ENCODE results near the gene DGLUCY.
"Not testable (repeated sequence)": the region's sequence is repeated elsewhere in the genome, so short reads cannot be mapped to it uniquely, and the experiment has no call there.

DGLUCY gene

DNA sequence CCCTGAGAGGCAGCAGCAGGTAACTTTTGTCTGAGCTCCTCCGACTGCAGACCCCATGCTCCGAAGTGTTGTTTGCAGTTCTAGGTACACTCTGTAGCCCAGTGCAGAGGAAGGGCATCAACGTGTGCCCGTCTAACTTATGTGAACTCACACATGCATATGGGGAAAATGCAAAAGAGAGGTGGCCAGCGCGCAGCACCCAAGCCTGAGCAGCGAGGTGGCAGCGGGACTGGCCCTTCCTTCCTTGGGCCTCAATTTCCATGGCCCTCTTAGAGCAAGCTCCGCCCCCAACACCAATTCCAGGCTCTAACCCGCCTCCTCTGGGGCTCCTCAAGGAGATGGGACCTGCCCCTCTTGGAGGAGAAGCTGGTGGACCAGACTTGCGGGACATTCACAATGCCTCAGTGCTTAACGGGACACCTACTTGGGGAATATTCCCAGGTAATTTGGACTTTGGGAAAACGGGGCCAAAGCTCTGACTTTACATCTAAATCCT, 102.9 kb downstream of the DGLUCY start:
- DNase-seq = no peak

DNA sequence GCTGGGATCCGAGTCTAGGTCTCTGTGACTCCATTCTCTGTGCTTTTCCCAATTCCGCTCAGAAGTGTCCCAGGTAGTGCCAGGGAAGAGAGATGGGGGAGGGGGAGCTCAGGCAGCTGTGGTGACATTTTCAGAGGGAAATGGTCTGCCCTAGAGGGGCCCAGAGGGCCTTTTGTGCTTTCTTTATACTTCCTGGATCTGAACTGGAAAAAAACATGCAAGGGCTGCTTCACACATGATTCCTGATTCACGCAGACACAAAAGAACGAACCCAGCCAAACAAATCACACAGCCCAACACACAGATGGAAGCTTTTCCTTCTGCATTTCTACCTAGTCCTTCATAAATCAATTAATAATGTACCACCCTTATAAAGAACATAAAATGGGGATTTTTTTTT, 104.1 kb downstream of the DGLUCY start:
- no peak for DNase-seq

DNA sequence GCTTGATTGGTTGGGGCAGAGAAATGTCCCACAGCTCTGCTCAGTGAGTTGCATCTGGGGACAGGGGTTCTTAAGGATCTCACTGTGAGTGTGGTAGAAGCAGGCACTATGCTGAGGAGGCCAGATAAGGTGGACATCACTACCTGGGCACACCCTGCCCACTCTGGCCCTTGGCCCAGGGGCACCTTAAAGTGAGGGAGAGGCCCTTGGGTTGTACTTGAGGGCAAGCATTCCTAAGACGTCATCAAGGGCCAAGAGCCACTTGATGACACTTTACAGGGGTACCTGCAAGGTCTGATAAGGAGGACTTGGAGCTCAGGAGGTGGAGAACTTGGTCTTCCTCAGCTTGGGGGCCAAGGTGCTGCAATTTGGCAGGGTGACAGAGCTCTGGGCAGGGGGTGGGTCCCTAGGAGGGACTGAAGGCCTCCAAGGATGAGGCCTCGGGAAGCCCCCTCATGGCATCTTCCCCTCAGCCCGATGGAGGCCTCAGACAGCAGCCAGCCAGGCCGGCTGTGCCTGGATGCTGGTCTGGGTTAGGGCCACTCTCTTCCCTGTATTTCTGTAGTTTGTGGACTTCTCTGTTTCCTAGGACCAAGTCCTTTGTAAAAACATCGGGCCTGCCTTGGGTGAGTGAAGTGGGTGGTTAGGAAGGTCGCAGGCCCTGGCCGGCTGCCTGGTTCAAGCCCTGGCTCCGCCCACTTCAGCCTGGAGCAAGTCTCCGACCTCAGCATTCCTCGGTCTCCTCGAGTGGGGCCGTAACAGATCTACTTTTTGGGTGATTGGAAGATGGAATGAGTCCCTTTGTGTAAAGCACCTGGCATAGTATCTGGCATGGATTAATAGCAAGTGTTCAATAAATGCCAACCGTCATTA, 105.9 kb downstream of the DGLUCY start:
- no peak for DNase-seq

DNA sequence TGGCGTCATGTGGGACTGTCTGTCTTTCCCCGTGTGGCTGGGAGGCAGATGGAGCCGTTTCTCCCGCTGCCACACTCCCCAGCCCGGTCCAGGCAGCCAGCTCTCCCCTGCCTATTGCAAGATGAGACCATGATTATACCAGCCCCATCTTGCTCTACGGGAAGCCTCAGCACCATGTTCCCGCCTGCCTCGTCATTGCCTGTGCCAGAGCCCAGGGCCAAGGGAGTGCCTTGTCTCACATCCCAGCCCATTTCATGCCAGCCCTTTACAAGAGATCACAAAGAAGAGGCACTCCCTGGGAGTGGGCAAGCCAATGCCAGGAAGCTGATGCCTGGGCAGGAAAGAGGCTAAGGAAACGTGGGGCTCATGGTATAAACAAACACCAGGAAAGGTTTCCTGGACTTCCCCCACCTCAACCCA, 106.7 kb downstream of the DGLUCY start:
- peak; percentile 93 for DNase-seq

DNA sequence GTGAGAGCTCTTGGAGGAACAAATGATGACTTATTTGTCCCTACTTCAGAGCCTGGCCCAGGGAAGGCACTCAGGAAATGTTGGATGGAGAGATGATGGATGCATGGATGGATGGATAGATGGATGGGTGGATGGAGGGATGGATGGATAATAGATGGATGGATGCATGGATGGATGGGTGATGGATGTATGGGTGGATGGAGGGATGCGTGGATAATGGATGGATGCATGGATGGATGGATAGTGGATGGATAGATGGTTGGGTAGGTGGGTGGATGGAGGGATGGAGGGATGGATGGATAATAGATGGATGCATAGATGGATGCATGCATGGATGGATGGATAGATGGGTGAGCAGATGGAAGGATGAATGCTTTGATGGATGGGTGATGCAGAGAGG, 107.4 kb downstream of the DGLUCY start:
- DNase-seq = no peak

DNA sequence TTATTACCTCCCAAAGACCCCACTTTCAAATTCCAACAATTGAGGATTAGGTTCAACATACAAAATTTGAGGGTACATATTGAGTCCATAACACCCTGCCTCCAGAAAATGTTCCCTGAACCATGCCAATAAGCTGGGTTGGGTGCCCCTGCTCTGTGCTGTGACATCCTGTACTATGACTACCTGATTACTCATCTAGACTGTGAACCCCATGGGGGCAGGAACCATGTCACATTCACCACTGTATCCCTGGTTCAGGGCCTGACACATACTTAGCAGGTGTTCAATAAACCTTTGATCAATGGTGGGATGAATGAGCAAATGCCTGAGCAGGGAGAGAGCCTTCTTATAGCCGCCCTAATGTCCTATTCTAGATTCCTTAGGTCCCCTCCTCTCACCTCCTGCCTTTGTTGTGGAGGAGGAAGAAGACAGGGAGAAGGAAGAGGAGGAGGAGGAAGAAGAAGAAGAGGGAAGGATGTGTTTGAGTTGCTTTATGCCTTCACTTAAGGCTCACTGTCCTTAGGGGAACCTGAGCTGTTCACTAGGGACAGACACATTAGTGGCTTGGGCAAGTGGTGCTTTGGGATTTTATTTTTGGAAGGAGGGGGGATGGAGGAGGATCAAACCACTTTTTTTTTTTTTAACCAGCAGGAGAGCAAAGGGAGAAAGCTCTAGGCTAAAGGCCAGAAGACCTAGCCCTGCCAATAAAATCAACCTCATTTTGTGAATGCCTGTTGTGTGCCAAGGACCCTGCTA, 109.3 kb downstream of the DGLUCY start:
- DNase-seq = no peak

DNA sequence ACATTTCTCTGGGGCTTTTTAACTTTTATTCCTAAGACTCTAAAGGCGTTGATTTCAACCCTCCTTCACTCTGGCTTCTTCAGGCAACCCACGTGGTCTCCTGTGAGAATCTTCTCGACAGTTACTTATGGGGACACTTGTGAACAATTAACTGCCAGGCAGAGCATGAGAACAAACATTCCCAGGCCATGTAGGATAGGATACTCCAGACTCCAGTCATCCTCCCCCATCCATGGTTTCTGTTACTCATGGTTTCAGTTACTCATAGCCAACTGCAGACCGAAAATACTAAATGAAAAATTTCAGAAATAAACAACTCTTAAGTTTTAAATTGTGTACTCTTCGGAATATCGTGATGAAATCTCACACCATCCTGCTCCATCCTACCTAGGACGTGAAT, 111.2 kb downstream of the DGLUCY start:
- no peak for DNase-seq

DNA sequence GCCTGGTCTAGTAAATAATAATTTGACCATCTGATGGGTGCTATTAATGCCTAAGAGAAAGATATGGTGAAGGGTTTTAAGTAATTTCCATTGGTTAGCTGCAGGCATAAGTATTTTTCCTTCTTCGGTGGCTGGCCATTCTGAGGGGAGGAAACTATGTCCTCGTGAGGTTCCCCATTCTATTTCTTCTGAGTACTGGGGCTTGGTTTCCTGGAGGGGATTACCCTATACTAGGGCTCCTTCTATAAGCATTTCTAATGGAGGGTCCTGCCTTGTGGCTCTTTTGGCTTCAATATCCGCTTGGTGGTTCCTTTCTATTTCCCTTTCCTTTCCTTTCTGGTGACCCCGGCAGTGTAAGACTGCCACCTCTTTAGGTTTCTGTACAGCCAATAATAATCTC, 112.5 kb downstream of the DGLUCY start:
- not testable (repeated sequence) for DNase-seq

DNA sequence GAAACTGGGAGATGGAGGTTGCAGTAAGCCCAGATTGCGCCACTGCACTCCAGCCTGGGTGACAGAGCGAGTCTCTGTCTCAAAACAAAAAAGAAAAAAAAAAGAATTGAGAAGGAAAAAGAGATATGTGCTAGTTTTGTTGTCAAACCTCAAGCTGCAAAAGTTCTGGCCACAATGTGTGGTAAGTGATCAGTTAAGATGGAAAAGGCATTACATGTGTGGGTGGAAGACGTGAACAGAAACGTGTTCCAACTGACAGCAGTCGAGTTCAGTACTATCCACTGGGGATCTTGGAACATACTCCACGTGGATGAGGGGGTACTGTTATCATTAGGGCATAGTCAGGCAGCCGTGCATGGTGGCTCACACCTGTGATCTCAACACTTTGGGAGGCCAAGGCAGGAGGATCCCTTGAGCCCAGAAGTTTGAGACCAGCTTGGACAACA, 113.3 kb downstream of the DGLUCY start:
- no peak for DNase-seq

DNA sequence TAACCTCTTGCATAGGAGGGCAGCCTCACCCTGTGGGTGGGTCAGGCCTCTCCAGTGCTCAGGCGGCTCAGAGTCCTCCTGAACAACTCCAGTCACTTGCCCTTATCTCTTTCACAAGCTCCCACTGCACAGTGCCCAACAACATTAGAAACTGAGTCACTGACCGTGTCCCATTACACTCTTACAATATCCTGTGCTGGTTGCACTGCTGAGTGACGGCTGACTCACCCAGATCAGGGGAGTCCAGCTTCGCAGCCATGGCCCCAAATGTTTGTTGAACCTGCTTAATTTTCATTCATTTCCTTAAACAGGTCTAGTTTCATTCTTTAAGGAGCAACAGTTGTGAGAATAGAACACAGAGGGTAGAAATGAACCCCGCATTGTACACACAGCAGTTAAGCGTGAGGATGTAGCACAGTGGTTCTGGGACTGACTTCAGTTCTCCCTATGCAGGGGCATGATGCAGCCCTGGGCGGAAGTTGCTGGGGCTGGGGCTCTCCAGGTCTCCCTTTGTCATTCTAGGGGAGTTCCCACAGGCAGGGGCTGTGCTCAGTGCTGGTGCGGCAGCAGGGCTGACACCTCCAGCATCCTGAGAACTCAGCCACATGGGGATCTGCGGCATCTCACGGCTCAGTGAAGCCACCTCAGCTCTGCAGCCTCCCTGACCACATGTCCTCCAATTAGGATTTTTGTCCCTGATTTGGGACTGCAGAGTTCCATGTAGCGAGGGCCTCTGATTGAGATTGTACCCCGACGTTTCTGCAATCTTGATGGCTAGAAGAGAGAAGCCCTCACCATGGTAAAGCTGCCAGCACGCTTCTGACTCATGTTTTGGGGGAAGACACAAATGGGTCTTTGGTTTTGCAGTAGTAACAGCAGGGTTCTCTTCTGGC, 114.5 kb downstream of the DGLUCY start:
- DNase-seq = no peak

DNA sequence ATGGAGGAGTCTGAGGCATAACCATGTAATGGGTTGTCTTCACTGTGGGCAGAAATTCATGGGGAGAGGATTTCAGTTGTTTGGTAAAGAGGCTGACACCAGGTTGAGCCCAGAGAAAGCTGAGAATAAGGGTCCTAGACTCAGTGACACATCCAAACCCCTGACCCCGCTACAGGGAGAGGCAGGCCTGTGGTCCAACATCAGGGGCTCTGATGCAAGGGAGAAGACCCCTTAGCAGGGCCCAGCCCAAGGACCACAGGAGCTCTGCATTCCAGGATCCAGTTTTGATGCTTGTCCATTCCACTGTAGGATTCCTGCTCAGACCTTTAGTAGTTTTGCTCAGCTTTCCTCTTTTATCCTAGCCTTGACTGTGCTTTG, 115.1 kb downstream of the DGLUCY start:
- no peak for DNase-seq

DNA sequence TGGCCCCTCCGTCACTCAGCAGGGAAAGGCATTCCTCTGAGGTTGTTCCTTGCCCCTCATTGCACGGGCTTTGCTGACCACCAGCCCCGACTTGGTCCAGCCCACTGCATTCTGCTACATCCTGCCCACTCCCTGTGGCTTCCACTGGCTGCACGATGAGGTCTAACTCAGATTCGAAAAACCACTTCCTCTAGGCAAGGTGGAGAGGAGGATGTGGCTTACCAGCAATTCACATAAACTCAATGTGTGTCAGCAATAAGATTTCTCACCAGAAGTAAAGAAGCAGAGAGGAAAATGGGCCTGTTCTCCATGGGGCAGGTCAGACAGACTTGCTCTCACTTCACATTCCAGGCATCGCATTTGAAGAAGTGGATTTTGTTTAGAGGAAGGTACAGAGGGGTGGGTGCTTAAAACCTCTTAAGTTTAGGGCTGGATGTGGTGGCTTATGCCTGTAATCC, 115.9 kb downstream of the DGLUCY start:
- no peak for DNase-seq

DNA sequence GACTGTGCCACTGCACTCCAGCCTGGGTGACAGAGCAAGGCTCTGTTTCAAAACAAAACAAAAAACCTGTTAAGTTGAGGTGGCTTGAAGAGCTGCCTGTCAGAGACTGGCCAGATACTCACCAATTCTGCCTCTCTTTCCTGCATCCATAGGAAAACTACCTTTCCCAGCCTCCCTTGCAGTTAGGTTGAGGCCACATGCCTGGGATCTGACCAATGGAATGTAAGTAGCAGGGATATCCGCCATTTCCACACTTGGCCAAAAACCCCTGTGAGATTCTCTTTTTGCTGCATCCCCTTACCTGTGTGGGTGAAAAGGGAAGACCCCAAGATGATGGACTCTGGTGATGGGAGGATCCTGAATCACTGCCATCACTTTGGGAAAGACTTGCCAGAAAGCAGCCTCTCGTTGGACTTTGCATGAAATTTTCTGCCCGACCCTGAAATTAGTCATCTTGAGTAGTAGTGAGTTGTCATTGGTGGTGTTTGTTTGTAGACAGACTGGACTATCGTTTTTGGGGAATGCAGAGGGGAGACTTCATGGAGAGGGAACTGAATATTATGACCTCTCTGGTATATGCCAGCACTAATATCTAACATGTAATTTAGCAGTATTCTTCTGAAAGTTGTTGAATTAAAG, 116.6 kb downstream of the DGLUCY start:
- DNase-seq = peak; percentile 44

DNA sequence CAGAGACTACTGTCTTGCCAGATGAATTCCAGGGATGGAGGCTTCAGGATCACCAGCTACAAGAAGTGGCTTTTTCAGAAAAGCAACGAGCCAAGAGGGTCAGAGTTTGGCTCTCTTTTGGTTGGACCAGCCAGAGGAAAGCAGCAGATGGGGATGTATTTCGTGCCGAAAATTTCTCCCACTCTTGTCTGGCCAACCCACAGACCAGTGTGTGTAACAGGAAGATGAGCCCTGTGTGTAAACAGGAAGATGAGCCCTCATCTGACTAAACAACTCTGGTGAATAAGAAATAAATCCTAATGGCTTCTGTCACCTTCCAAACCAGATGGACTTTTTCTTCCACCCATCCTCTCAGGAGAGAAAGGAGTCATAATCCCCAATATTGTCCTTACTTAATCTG, 117.6 kb downstream of the DGLUCY start:
- no peak for DNase-seq

DNA sequence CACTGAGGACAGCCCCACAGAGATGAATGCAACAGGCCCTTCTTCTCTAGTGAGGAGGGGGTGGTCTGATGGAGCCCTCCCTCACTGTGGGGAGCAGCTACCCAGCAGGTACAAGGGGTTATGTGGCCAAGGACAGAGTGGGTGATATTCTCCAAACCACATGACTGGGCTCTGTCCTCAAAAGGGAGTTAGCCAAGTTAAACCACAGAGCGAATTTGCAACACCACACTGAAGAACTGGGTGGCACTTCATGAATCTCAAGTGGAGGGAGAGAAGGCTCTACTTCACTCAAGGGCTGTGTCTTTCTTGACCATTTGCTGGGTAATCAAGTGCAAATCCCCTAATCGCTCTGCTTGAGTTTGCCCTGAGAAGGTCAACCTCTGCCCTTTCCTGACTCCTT, 118.2 kb downstream of the DGLUCY start:
- no peak for DNase-seq

DNA sequence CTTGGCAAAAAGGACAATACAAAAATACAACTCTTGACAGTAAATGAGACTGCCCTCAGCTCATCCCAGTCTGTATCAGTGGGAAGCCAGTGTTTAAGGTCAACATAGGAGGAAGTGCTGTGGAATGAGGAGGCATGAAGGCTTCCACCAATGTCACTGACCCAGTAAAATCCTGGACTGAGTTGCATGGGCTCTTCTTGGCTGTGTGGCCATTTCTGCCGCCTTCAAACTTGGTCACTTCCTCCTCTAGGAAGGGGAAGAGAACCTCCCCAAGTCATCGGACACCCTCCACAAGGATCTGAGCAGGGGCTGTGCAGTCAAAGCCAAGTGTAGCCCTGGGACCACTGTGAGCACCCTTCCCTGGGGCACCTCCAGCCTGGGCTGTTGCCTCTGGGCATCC, 118.7 kb downstream of the DGLUCY start:
- no peak for DNase-seq

DNA sequence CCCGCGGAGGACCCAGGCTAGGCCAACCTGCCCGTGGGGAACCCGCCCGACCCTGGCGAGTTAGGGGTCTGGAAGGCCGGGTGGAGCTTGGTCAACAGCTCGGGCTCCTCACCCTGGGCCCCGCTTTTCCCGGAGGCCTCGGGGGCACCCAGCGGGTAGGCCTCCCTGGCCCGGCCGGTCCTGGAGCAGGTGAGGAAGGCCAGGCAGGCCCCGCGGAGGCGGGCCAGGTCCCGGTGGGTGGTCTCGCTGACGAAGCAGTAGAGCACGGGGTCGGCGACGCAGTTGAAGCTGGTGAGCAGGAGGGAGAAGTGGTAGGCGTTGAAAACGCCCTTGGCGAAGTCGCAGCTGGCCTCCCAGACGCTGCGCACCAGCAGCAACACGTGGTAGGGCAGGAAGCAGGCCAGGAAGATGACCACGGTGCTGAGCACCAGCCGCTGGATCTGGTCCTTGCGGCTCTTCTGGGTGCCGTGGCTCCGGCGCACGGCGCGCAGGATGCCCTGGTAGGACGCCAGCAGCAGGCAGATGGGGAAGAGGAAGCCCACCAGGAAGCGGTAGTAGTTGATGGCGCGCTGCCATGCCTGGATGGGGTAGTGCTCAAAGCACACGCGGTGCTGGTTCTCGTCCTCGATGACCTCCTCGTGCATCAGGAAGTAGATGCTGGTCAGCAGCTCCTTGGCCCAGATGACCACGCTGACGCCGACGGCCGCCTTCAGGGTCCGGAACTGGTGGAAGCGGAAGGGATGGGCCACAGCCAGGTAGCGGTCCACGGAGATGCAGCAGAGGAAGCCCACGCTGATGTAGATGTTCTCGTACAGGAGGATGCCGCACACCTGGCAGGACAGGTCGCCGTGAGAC, 120.3 kb downstream of the DGLUCY start:
- DNase-seq = no peak

DNA sequence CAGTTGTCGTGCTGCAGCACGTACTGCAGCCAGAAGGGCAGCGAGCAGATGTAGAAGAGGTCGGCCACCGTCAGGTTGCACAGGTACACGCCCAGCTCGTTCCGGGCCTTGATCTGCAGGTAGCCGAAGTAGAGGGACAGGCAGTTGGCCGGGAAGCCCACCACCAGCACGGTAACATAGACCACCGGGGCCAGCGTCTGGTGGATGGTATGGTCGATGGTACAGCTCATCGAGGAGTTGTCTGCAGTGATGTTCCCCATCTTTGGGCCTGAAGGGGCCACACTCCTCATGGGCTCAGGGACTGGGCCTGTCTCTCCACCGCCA, 120.9 kb downstream of the DGLUCY start:
- DNase-seq = no peak

DNA sequence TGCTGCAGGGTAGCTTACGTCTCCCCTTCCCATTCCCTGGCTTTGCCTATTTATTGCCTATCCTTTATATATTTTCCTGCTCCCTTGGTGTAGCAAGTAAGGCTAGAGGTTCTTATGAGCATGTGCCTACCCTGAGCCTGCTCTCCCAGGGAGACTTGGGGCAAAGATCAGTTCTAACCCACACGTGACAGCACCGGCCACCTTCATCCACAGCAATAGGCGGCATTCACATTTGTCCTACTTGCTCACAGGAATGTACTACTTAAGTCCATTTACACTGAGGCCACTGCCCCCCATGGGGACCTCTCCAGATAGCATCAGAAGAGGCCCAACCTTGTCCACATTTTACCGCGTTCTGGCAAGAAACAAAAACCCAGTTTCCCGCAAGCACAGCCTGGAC, 122.0 kb downstream of the DGLUCY start:
- DNase-seq = no peak

DNA sequence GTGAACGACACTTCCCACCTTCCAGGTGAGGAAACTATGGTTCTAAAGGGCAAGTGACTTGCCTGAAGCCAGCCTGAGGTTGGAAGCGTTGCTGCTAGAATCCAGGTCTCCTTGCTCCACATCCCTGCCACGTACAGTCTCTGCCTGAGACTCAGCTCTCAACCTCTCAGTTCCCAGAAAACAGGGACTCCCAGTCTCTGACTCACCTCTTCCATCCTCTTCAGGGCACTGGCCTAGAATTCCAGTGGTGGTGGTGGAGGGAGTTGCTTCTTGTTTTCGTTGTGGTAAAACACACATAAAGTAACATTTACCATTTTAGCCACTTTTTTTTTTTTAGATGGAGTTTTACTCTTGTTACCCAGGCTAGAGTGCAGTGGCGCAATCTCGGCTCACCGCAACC, 123.3 kb downstream of the DGLUCY start:
- no peak for DNase-seq

DNA sequence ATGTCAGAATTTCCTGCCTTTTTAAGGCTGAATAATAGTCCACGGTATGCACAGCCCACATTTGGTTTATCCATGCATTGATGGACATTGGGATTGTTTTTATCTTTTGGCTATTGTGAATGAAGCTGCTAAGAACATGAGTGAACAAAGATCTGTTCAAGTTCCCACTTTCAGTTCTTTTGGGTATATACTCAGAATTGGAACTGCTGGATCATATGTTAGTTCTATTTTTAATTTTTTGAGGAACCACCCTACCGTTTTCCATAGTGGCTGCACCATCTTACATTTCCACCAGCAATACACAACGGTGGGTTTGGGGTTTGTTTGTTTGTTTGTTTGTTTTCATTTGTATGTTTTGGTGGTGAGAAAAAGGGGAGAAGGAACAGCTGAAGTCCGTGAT, 124.2 kb downstream of the DGLUCY start:
- no peak for DNase-seq

DNA sequence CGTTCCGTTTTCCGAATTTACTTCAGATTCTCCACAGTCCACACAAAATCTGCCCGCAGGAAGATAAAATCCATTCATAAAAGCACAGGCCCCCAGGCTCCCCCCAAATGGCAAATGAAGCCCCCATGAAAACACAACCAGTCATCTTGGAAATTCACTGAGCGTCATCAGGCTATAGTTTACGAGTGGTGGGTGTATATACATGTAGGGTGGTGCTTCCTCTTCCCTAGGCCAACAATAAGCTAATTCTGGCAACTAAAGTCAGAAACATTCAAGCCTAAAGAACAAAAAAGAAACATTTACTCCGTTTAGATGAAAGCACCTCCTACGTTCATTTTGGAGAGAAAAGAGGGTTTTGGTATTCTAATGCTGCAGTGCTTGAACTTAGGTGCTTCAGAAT, 124.8 kb downstream of the DGLUCY start:
- DNase-seq = no peak
